Measurements from ENCODE around the gene TNFRSF1B.
"Not testable (repeated sequence)": the region's sequence is repeated elsewhere in the genome, so short reads cannot be mapped to it uniquely, and the experiment has no call there.

TNFRSF1B gene

DNA sequence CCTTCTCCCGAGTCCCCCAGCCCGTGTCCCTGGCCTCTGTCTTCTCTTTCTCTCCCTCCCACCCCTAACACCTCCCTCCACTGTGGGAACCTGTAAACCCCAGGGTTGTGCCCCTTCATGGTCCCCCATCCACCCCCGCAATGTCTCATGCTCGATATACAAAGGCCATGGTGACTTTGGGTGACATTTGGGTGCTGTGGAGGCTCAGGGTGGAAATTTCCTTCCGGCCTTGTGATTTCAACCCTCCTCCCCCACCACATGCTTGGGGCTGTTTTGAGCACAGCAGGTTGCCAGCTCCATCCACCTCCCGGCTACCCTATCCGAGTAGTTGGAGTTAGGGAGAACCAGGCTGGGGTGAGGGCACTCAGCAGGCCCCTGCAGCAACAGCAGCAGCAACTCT is 37.3 kb downstream of the TNFRSF1B start:
- H3K4me1 ChIP-seq (ENCODE audit: insufficient read depth, low read length): no peaks in the 10 kb centered on the region; the same call in 1 of the 2 replicates
- H3K9ac ChIP-seq (ENCODE audit: low read depth, low read length): no peak overlapping the region
- H3K4me3 ChIP-seq (ENCODE audit: low read length): no peak overlapping the region
- H3K9me3 ChIP-seq (ENCODE audit: insufficient read depth, low read depth, low read length): no peaks in the 10 kb centered on the region
- H3K36me3 ChIP-seq (ENCODE audit: insufficient read depth, low read depth, low read length): no peaks in the 10 kb centered on the region
- no peak overlapping the region for H3K27ac ChIP-seq (ENCODE audit: low read length)
- H3K27me3 ChIP-seq (ENCODE audit: insufficient read depth, low read length): no peaks in the 10 kb centered on the region

DNA sequence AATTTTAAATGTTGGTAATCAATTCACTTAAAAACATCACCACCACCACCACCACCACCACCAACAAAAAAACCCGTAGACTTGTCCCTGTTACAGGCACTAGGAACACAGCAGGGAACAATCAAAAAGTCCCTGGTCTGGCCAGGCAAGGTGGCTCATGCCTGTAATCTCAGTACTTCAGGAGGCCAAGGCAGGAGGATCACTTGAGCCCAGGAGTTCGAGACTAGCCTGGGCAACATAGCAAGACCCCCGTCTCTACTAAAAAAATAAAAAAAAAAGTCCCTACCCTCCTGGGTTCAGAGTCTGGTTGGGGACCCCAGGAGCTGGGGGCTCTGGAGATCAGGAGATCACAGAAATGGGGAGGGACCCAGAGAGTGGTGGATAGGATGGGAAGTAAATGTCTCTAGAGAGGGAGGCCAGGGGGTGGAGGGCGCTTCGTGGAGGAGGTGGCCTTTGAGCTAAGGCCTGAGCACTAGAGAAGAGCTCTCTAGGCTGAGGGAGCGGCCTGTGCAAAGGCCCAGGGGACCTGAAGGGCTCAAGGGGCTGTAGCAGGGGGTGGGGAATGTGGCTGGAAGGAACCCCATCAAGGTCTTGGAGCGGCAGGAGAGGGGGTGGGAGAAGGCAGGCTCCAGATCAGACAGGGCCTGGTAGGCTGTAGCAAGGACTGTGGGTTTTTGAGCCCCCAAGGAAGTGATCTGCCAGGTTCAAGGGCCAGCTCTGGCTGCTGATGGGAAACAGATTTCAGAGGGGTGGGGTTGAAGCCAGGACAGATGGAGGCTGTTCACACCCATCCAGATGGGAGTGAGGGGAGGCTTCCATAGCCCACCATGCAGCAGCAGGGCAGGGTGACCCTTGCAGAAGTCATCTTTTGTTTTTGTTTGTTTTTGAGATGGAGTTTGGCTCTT is 38.2 kb downstream of the TNFRSF1B start:
- no peak overlapping the region for H3K9ac ChIP-seq (ENCODE audit: low read depth, low read length)
- H3K27ac ChIP-seq (ENCODE audit: low read length): no peak overlapping the region
- no peaks in the 10 kb centered on the region for H3K27me3 ChIP-seq (ENCODE audit: insufficient read depth, low read length)
- H3K4me1 ChIP-seq (ENCODE audit: insufficient read depth, low read length): no peaks in the 10 kb centered on the region; the same call in 1 of the 2 replicates
- no peaks in the 10 kb centered on the region for H3K36me3 ChIP-seq (ENCODE audit: insufficient read depth, low read depth, low read length)
- H3K9me3 ChIP-seq (ENCODE audit: insufficient read depth, low read depth, low read length): no peaks in the 10 kb centered on the region
- H3K4me3 ChIP-seq (ENCODE audit: low read length): no peak overlapping the region

DNA sequence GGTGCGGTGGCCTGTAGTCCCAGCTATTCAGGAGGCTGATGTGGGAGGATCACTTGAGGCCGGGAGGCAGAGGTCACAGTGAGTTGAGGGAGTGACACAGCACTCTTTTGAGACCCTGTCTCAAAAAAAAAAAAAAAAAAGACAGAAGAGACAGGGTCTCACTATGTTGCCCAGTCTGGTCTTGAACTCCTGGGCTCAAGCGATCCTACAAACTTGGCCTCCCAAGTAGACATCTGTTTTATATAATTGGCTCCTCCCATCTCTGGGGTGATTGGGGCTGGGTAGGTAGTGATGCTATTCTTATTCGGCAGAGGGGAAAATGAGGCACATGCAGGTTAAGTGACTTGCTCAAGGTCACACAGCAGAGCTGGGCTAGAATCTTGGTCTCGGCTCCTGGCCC is 39.4 kb downstream of the TNFRSF1B start:
- Histone ChIP-seq H3K9ac (ENCODE audit: low read depth, low read length) (no peak overlapping the region), H3K4me1 (ENCODE audit: insufficient read depth, low read length) (no peaks in the 10 kb centered on the region; the same call in 1 of the 2 replicates), H3K4me3 (ENCODE audit: low read length) (no peak overlapping the region), H3K9me3 (ENCODE audit: insufficient read depth, low read depth, low read length) (no peaks in the 10 kb centered on the region), H3K27ac (ENCODE audit: low read length) (no peak overlapping the region), H3K36me3 (ENCODE audit: insufficient read depth, low read depth, low read length) (no peaks in the 10 kb centered on the region), H3K27me3 (ENCODE audit: insufficient read depth, low read length) (no peaks in the 10 kb centered on the region)

DNA sequence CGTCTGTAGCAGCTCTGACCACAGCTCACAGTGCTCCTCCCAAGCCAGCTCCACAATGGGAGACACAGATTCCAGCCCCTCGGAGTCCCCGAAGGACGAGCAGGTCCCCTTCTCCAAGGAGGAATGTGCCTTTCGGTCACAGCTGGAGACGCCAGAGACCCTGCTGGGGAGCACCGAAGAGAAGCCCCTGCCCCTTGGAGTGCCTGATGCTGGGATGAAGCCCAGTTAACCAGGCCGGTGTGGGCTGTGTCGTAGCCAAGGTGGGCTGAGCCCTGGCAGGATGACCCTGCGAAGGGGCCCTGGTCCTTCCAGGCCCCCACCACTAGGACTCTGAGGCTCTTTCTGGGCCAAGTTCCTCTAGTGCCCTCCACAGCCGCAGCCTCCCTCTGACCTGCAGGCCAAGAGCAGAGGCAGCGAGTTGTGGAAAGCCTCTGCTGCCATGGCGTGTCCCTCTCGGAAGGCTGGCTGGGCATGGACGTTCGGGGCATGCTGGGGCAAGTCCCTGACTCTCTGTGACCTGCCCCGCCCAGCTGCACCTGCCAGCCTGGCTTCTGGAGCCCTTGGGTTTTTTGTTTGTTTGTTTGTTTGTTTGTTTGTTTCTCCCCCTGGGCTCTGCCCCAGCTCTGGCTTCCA is 40.1 kb downstream of the TNFRSF1B start:
- Histone ChIP-seq H3K9ac (ENCODE audit: low read depth, low read length) (no peak overlapping the region), H3K4me3 (ENCODE audit: low read length) (no peak overlapping the region), H3K27me3 (ENCODE audit: insufficient read depth, low read length) (no peaks in the 10 kb centered on the region), H3K36me3 (ENCODE audit: insufficient read depth, low read depth, low read length) (no peaks in the 10 kb centered on the region), H3K4me1 (ENCODE audit: insufficient read depth, low read length) (no peaks in the 10 kb centered on the region; the same call in 1 of the 2 replicates), H3K9me3 (ENCODE audit: insufficient read depth, low read depth, low read length) (no peaks in the 10 kb centered on the region), H3K27ac (ENCODE audit: low read length) (no peak overlapping the region)

DNA sequence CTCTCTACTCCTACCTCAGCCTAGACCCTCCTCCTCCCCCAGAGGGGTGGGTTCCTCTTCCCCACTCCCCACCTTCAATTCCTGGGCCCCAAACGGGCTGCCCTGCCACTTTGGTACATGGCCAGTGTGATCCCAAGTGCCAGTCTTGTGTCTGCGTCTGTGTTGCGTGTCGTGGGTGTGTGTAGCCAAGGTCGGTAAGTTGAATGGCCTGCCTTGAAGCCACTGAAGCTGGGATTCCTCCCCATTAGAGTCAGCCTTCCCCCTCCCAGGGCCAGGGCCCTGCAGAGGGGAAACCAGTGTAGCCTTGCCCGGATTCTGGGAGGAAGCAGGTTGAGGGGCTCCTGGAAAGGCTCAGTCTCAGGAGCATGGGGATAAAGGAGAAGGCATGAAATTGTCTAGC is 41.5 kb downstream of the TNFRSF1B start:
- Histone ChIP-seq H3K9ac (ENCODE audit: low read depth, low read length) (no peak overlapping the region), H3K27ac (ENCODE audit: low read length) (no peak overlapping the region), H3K27me3 (ENCODE audit: insufficient read depth, low read length) (no peaks in the 10 kb centered on the region), H3K4me3 (ENCODE audit: low read length) (no peak overlapping the region), H3K4me1 (ENCODE audit: insufficient read depth, low read length) (no peaks in the 10 kb centered on the region), H3K36me3 (ENCODE audit: insufficient read depth, low read depth, low read length) (no peaks in the 10 kb centered on the region), H3K9me3 (ENCODE audit: insufficient read depth, low read depth, low read length) (no peaks in the 10 kb centered on the region)

DNA sequence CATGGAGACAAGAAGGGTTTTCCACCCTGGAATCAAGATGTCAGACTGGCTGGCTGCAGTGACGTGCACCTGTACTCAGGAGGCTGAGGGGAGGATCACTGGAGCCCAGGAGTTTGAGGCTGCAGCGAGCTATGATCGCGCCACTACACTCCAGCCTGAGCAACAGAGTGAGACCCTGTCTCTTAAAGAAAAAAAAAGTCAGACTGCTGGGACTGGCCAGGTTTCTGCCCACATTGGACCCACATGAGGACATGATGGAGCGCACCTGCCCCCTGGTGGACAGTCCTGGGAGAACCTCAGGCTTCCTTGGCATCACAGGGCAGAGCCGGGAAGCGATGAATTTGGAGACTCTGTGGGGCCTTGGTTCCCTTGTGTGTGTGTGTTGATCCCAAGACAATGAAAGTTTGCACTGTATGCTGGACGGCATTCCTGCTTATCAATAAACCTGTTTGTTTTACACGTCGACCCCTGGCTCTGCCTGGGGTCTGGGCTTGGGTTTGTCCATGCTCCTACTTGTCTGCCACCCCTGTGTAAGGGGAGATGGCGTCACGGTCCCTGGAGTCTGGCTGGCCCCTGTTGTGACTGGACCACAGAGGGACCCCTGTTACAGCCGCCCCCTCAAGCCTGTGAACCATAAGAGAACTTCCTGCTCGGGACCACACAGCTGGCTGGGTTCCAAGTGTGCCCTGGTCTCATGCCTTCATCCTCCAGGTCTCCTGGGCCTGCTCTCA is 42.1 kb downstream of the TNFRSF1B start:
- H3K36me3 ChIP-seq (ENCODE audit: insufficient read depth, low read depth, low read length): no peaks in the 10 kb centered on the region
- no peaks in the 10 kb centered on the region for H3K9me3 ChIP-seq (ENCODE audit: insufficient read depth, low read depth, low read length)
- H3K27me3 ChIP-seq (ENCODE audit: insufficient read depth, low read length): no peaks in the 10 kb centered on the region
- H3K4me3 ChIP-seq (ENCODE audit: low read length): no peak overlapping the region
- H3K4me1 ChIP-seq (ENCODE audit: insufficient read depth, low read length): no peaks in the 10 kb centered on the region
- no peak overlapping the region for H3K27ac ChIP-seq (ENCODE audit: low read length)
- H3K9ac ChIP-seq (ENCODE audit: low read depth, low read length): no peak overlapping the region

DNA sequence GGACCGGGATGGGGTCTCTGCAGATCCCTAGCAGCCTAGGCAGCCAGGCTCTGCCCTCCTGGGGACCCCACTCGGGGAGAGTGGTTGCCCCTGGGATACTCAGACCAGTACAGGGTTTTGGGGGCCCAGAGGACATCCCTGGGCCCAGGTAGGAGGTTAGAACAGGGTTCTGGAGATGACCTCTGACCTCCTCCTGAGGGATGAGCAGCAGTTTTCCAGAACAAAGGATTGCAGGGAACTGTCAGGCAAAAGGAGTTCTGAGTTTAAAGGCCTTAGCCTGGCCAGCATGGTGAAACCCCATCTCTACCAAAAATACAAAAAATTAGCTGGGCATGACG is 42.7 kb downstream of the TNFRSF1B start:
- no peaks in the 10 kb centered on the region for H3K27me3 ChIP-seq (ENCODE audit: insufficient read depth, low read length)
- no peak overlapping the region for H3K4me3 ChIP-seq (ENCODE audit: low read length)
- H3K9ac ChIP-seq (ENCODE audit: low read depth, low read length): no peak overlapping the region
- H3K9me3 ChIP-seq (ENCODE audit: insufficient read depth, low read depth, low read length): no peaks in the 10 kb centered on the region
- no peak overlapping the region for H3K27ac ChIP-seq (ENCODE audit: low read length)
- H3K36me3 ChIP-seq (ENCODE audit: insufficient read depth, low read depth, low read length): no peaks in the 10 kb centered on the region
- H3K4me1 ChIP-seq (ENCODE audit: insufficient read depth, low read length): no peaks in the 10 kb centered on the region

DNA sequence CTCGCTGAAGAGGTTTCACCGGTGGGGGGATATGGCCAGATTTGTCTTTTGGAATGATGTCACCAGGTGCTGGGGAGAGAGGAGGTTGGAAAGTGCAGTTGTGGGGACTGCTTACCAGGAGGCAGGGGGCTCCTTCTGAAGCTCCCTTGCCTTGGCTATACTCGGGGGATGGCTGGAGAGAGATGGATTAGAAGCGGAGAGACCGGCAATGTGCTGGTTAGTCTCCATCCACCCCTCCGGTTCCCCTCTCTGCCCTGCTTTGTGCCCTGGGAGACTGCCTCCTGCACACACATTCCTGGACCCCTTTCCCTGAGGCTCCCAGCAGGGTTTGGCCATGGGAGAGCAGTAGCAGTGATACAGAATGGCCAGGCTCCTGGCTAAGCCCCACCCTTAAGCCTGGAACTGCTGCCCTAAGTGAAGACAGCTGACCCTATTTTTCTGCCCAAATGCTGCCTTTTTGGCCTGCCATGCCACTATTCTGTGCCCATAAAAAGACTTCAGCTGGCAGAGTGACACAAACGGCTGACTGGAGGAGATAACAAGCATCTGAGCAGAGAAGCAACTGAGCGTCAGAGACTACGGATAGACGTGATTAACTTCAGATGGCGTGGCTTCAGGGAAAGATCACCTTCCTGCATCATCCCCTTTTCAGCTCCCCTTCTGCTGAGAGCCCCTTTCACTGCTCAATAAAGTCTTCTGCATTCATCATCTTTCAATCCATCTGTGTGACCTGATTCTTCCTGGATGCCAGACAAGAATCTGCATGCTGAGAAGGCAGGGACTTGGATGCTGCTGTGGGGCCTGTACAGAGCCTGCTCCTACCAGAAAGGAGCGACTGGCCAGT is 48.5 kb downstream of the TNFRSF1B start:
- H3K4me3 ChIP-seq (ENCODE audit: low read length): no peak overlapping the region
- peaks cover 4% of the 10 kb centered on the region; the same call in 1 of the 2 replicates for H3K9me3 ChIP-seq (ENCODE audit: insufficient read depth, low read depth, low read length)
- H3K36me3 ChIP-seq (ENCODE audit: insufficient read depth, low read depth, low read length): no peaks in the 10 kb centered on the region
- no peak overlapping the region for H3K9ac ChIP-seq (ENCODE audit: low read depth, low read length)
- H3K27me3 ChIP-seq (ENCODE audit: insufficient read depth, low read length): no peaks in the 10 kb centered on the region; the same call in 1 of the 2 replicates
- H3K4me1 ChIP-seq (ENCODE audit: insufficient read depth, low read length): no peaks in the 10 kb centered on the region
- H3K27ac ChIP-seq (ENCODE audit: low read length): no peak overlapping the region

DNA sequence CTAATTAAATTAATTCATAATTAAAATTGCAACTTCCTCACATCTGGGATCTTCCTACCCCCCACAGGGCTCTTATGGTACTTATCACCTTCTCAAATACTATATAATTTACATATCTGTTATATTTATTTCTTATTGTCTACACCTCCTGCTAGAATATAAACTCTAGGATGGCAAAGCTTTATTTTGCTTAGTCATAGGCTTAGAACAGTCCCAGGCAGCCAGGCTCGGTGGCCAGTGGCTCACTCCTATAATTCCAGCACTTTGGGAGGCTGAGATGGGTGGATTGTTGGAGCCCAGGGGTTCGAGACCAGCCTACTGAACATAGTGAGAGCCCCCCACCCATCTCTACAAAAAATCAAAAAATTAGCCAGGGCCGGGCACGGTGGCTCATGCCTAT is 53.0 kb downstream of the TNFRSF1B start:
- no peak overlapping the region for H3K4me3 ChIP-seq (ENCODE audit: low read length)
- H3K36me3 ChIP-seq (ENCODE audit: insufficient read depth, low read depth, low read length): no peaks in the 10 kb centered on the region
- no peak overlapping the region for H3K27ac ChIP-seq (ENCODE audit: low read length)
- peaks cover 18% of the 10 kb centered on the region for H3K9me3 ChIP-seq (ENCODE audit: insufficient read depth, low read depth, low read length)
- H3K27me3 ChIP-seq (ENCODE audit: insufficient read depth, low read length): no peaks in the 10 kb centered on the region; the same call in 1 of the 2 replicates
- H3K4me1 ChIP-seq (ENCODE audit: insufficient read depth, low read length): no peaks in the 10 kb centered on the region
- no peak overlapping the region for H3K9ac ChIP-seq (ENCODE audit: low read depth, low read length)

DNA sequence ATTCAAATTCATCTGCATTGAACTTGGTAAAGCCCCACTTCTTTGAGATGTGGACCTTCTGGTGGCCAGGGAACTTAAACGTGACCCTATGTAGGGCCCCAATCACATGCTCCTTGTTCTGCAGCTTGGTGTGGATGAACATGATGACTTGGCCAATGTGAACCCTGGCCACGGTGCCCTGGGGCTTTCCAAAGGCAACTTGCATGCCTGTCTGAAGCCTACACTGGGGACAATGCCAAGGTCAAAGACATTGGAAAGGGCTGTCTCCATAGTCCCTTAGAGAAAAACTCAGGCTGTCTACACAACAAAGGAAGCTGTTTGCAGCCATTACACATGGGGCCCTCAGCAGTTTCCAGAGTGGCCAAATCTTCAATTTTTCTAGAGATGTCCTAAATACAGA is 54.1 kb downstream of the TNFRSF1B start:
- Histone ChIP-seq H3K27me3 (ENCODE audit: insufficient read depth, low read length) (no peaks in the 10 kb centered on the region), H3K9ac (ENCODE audit: low read depth, low read length) (no peak overlapping the region), H3K9me3 (ENCODE audit: insufficient read depth, low read depth, low read length) (peaks cover 13% of the 10 kb centered on the region), H3K36me3 (ENCODE audit: insufficient read depth, low read depth, low read length) (no peaks in the 10 kb centered on the region), H3K27ac (ENCODE audit: low read length) (no peak overlapping the region), H3K4me3 (ENCODE audit: low read length) (no peak overlapping the region), H3K4me1 (ENCODE audit: insufficient read depth, low read length) (no peaks in the 10 kb centered on the region)

DNA sequence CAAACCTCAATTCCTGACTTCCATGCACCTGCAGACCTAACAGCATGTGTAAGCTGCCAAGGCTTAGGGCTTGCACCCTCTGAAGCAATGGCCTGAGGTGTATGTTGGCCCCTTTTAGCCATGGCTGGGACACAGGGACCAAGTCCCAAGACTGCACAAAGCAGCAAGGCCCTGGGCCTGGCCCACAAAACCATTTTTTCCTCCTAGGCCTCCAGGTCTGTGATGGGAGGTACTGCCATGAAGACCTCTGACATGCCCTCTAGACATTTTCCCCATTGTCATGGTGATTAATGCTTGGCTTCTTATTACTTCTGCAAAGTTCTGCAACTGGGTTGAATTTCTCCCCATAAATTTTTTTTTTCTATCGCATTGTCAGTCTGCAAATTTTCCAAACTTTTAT is 55.9 kb downstream of the TNFRSF1B start:
- not testable (repeated sequence) for H3K36me3 ChIP-seq (ENCODE audit: insufficient read depth, low read depth, low read length); H3K9ac ChIP-seq (ENCODE audit: low read depth, low read length); H3K27ac ChIP-seq (ENCODE audit: low read length); H3K4me1 ChIP-seq (ENCODE audit: insufficient read depth, low read length); H3K27me3 ChIP-seq (ENCODE audit: insufficient read depth, low read length); H3K4me3 ChIP-seq (ENCODE audit: low read length)
- peaks cover 13% of the 10 kb centered on the region for H3K9me3 ChIP-seq (ENCODE audit: insufficient read depth, low read depth, low read length)
